Renal pelvis (tissue), 4 donors: ENCODE data around the gene ARHGAP22. TPM values are rescaled to one million over a fixed set of nuclear protein-coding genes. Genes with fewer than 3 reads are reported as not detected.
"Not testable (repeated sequence)": the region's sequence is repeated elsewhere in the genome, so short reads cannot be mapped to it uniquely, and the experiment has no call there.

Experiments
- DNase-seq: peaks from one replicate; pipeline ENCODE4 v3.0.0-alpha.2; 2013
- polyA plus RNA-seq, 3 donors: library from polyadenylated mRNA; unstranded; fragments of 120-200 nt; gene quantifications; one replicate each; pipeline ENCODE4 v1.2.1, GENCODE V29; 2013; ENCODE audit not compliant: insufficient read length in 3 of 3

The ARHGAP22 gene
- polyA plus RNA-seq, 3 donors: 1.2 to 1.8 (median 1.7) TPM

DNA sequence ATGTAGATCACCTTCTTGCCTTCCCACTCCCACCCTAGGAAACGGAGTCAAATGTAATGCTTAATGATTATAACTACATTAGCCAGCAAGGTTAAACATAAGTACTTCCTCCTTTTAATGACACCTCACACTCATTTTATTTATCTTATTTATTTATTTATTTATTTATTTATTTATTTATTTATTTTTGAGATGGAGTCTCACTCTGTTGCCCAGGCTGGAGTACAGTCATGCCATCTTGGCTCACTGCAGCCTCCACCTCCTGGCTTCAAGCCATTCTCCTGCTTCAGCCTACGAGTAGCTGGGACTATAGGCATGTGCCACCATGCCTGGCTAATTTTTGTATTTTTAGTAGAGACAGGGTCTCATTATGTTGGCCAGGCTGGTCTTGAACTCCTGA, 183.0 kb downstream of the ARHGAP22 start:
- not testable (repeated sequence) for DNase-seq

DNA sequence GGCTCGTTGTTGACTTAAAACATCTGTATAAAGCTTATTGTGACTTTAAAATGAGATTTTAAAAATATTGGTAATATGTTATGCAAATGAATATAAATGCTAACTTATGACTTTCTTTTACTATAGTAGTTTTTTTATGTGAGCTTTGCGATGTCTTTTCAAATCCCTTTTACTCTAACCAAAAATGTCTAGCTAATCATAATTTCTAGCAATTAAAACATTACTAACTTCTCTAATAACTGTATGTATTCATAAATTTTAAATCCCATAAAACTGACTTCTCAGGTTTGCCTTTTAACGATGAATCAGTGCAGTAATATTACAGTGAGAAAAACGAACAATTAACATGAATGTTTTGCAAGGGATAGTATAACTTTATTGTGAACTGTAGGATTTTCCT, 185.2 kb downstream of the ARHGAP22 start:
- no peak for DNase-seq

GRCh38 chr10:48418189-48418788, 186.6 kb downstream of the ARHGAP22 start:
- no peak for DNase-seq

DNA sequence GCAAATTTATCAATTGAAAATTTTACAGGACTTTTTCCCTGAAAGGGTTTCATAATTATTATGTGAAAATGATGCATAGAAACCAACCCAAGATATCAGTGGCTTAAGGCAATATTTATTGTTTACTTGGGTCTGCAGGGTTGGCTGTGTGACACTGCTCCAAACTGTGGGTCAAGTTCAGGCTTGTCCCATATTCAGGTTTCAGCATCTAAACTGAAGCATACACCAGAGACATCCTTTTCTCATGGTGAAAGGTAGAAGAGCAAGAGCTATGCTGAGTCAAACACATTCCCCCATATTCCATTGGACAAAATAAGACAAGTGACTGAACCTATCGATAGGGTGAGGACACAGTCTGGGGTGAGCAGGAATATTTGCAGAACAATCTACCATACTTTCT, 187.5 kb downstream of the ARHGAP22 start:
- DNase-seq: no peak

GRCh38 chr10:48416584-48417232, 188.2 kb downstream of the ARHGAP22 start:
- DNase-seq: no peak

DNA sequence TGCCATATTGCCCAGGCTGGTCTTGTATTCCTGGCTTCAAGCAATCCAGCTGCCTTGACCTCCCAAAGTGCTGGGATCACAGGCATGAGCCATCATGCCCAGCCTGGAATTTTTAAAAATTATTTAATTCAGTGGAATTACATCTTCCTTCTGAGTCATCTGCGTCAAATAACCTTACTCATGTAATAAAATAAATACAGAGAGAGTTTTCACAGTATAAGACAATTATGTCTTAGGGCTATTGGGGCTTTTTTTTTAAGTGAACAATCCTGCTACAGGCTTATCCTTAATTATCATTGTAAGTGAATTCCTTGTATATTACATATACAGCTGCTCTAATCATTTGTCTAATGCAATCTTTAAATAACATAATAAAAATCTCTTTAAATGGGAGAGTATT, 190.1 kb downstream of the ARHGAP22 start:
- DNase-seq: no peak

- DNase-seq: no peak
Observed at GRCh38 chr10:48414160-48414559, 190.7 kb downstream of the ARHGAP22 start.

DNA sequence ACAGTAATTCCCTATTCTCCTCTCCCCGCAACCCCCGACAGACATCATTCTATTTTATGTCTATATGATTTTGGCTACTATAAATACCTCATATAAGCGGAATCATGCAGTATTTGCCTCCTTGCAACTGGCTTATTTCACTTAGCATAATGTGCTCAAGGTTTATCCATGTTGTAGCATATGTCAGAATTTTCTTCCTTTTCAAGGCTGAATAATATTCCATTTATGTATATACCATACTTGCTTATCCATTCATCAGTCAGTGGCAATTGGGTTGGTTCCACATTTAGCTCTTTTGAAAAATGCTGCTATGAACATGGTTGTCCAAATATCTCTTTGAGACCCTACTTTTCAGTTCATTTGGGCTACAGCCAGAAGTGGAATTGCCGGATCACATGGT, 191.9 kb downstream of the ARHGAP22 start:
- DNase-seq: no peak

- no peak for DNase-seq
Observed at GRCh38 chr10:48412081-48412480, 192.8 kb downstream of the ARHGAP22 start.

DNA sequence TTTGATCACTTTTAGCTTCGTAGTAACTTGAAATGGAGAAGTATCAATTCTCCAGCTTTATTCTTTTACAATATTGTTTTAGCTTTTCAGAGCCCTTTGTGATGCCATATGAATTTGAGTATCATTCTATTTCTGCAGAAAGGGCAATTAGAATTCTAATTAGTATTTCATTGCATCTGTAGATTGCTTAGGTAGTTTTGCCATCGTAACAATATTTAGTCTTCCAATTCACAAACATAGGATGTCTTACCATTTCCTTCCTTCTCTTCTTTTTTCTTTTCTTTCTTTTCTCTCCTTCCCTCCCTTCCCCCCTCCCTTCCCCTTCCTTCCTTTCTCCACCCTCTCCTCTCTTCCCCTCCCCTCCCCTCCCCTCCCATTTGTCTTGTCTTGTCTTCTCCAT, 193.4 kb downstream of the ARHGAP22 start:
- no peak for DNase-seq

DNA sequence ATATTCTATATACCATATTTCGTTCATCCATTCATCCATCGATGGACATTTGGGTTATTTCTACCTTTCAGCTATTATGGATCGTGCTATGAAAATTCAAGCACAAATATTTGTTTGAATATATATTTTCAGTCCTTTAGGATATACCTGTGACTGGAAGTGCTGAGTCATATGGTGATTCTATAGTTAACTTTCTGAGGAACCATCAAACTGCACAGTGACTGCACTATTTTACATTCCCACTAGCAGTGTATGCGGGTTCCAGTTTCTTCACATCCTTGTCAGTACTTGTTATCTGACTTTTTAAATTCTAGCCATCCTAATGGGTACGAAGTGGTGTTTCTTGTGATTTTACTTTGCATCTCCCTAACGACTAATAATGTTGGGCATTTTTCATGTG, 194.4 kb downstream of the ARHGAP22 start:
- DNase-seq: no peak

GRCh38 chr10:48406658-48407057, 198.2 kb downstream of the ARHGAP22 start:
- DNase-seq: no peak

DNA sequence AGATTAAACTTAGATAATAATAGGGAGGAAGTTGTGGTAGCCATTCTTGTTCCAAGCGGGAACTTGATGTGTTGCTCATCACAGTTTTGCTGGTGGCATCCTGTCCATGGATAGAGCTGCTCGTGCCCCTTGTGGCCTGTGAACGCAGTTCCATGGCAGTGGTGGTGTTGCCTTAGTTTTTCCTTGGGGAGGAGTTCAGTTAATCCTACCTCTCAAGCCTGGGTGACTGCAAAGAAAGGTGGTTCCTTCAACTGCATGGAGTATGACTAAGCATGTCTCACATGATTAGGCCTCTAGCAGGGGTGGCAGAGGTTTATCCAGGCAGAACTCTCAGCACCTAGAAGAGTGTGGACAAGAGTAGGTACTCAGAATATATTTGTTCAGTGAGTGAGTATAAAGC, 198.7 kb downstream of the ARHGAP22 start:
- no peak for DNase-seq

GRCh38 chr10:48404646-48405045, 200.2 kb downstream of the ARHGAP22 start:
- no peak for DNase-seq

DNA sequence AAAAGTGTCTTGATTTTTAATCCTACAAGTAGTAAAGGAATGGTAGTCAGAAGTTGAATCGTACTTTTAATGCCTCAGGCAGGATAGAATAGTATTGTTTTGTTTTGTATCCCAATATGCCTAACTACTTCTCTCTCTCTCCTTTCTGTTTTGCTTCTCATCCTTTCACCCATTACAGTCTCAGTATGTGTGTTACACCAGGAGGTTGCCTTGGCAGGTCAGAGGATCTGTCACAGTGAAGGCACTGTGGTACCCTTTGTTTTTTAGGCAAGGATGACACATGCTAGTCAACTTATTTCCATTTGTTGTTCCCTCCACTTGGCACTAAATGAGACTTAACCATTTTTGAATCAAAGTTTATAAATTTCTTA, 204.0 kb downstream of the ARHGAP22 start:
- DNase-seq: no peak

DNA sequence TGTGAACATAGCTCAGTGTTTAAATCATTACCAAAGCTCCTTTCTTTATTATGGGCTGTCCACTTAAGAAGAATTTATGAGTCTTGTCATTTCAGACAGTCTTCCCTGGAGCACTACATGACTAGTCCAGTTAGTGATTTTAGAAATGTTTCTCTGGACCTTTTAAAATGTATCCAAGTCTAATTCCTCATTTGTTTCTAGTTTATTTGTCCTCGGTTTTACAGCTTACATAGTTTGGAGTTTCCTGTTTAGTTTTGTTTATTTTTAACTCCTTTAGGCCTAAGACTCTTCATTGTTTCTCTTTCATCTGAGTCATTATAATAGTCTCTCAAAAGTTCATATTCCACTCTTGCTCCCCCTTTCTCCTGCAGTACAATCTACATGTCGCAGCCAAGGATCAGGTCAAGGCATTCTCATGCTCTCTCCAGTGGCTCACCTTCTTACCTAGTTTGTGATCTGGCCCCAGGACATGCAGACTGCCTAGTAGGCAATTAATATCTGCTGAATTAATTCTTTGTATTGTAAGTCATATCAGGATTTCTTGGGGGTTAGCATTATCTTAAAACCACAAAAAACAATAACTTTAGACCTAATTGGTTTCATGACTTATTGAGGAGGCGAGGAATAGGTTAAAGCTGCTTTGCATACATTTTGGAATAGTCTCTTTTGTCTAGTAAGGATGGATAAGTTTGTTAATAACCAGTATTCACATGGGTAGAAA, 204.6 kb downstream of the ARHGAP22 start:
- no peak for DNase-seq

GRCh38 chr10:48399551-48399950, 205.3 kb downstream of the ARHGAP22 start:
- no peak for DNase-seq

- DNase-seq: no peak
Observed at GRCh38 chr10:48399056-48399541, 205.8 kb downstream of the ARHGAP22 start.

DNA sequence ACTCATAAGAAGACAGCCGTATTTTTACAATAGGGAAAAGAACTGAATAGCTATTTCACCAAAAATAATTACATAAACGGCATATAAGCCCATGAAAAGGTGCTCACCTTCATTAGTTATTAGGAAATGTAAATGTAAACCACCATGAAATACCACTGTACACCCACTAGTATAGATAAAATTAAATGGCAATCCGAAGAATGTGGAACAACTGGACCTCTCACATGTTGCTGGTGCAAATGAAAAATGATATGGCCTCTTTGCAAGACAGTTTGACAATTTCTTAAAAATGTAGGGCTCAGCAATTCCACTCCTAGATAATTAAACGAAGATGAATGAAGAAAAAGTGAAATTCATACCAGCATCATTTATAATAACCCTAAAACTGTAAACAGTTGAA, 206.6 kb downstream of the ARHGAP22 start:
- DNase-seq: no peak
